ENCODE data around the gene BAIAP2. TPM values are rescaled to one million over a fixed set of nuclear protein-coding genes. Genes with fewer than 3 reads are reported as not detected.
"Not testable (repeated sequence)": the region's sequence is repeated elsewhere in the genome, so short reads cannot be mapped to it uniquely, and the experiment has no call there.

The BAIAP2 gene
- total and polyA plus RNA-seq, 2 donors from 2014 or later: 44.5 to 45.8 TPM

GRCh38 chr17:81153340-81153803, 118.4 kb downstream of the BAIAP2 start:
- H3K27ac ChIP-seq (ENCODE audit: low read depth in 2 of 2, low read length in 2 of 2): no peak overlapping the region

GRCh38 chr17:81154016-81154415, 119.1 kb downstream of the BAIAP2 start:
- intact Hi-C loops (cut with DNase I); H3K9ac ChIP-seq (ENCODE audit: low read length in 3 of 3); H3K4me1 ChIP-seq (ENCODE audit: control insufficient read depth in 2 of 3, insufficient read depth in 2 of 3, low read depth in 1 of 3, low read length in 3 of 3); H3K4me3 ChIP-seq (ENCODE audit: low read length in 3 of 3); H3K36me3 ChIP-seq (ENCODE audit: control insufficient read depth in 2 of 3, insufficient read depth in 3 of 3, low read length in 3 of 3); H3K27ac ChIP-seq (ENCODE audit: low read depth in 2 of 2, low read length in 2 of 2); FAIRE-seq; H3K27me3 ChIP-seq (ENCODE audit: control insufficient read depth, insufficient read depth, low read length); H3K9me3 ChIP-seq (ENCODE audit: control insufficient read depth in 2 of 3, insufficient read depth in 1 of 3, low read length in 3 of 3): not testable (repeated sequence)
- peak in 1 of 5 donors; percentile 7 for DNase-seq

More at GRCh38 chr17:81153340-81153803, 118.4 kb downstream of the BAIAP2 start:
- H3K4me1 ChIP-seq (ENCODE audit: control insufficient read depth in 2 of 3, insufficient read depth in 2 of 3, low read depth in 1 of 3, low read length in 3 of 3): no peaks in the 10 kb centered on the region
- FAIRE-seq (no peak), DNase-seq (peak in 1 of 5 donors; percentile 26)
- H3K9ac ChIP-seq (ENCODE audit: low read length in 3 of 3): no peak overlapping the region
- intact Hi-C loops (cut with DNase I): no loop called here
- H3K4me3 ChIP-seq (ENCODE audit: low read length in 3 of 3): no peak overlapping the region
- TF ChIP-seq CTCF (IDR thresholded peaks at IDR 0.05; ENCODE audit: borderline replicate concordance, extremely low read depth, insufficient read depth): no peak
- H3K27me3 ChIP-seq (ENCODE audit: control insufficient read depth, insufficient read depth, low read length): no peaks in the 10 kb centered on the region
- H3K9me3 ChIP-seq (ENCODE audit: control insufficient read depth in 2 of 3, insufficient read depth in 1 of 3, low read length in 3 of 3): no peaks in the 10 kb centered on the region
- H3K36me3 ChIP-seq (ENCODE audit: control insufficient read depth in 2 of 3, insufficient read depth in 3 of 3, low read length in 3 of 3): no peaks in the 10 kb centered on the region

- H3K4me3 ChIP-seq (ENCODE audit: low read length in 3 of 3): no peak overlapping the region
- no peak overlapping the region for H3K9ac ChIP-seq (ENCODE audit: low read length in 3 of 3)
- H3K9me3 ChIP-seq (ENCODE audit: control insufficient read depth in 2 of 3, insufficient read depth in 1 of 3, low read length in 3 of 3): no peaks in the 10 kb centered on the region
- intact Hi-C loops (cut with DNase I): no loop called here
- TF ChIP-seq CTCF (IDR thresholded peaks at IDR 0.05; ENCODE audit: borderline replicate concordance, extremely low read depth, insufficient read depth): no peak
- H3K4me1 ChIP-seq (ENCODE audit: control insufficient read depth in 2 of 3, insufficient read depth in 2 of 3, low read depth in 1 of 3, low read length in 3 of 3): no peaks in the 10 kb centered on the region
- H3K36me3 ChIP-seq (ENCODE audit: control insufficient read depth in 2 of 3, insufficient read depth in 3 of 3, low read length in 3 of 3): no peaks in the 10 kb centered on the region
- DNase-seq (peak in 1 of 5 donors; percentile 28), FAIRE-seq (no peak)
- no peak overlapping the region for H3K27ac ChIP-seq (ENCODE audit: low read depth in 2 of 2, low read length in 2 of 2)
- no peaks in the 10 kb centered on the region for H3K27me3 ChIP-seq (ENCODE audit: control insufficient read depth, insufficient read depth, low read length)
Measured at GRCh38 chr17:81154961-81155360, 120.0 kb downstream of the BAIAP2 start.

- no peaks in the 10 kb centered on the region for H3K27me3 ChIP-seq (ENCODE audit: control insufficient read depth, insufficient read depth, low read length)
- TF ChIP-seq CTCF (IDR thresholded peaks at IDR 0.05; ENCODE audit: borderline replicate concordance, extremely low read depth, insufficient read depth): no peak
- no peaks in the 10 kb centered on the region for H3K9me3 ChIP-seq (ENCODE audit: control insufficient read depth in 2 of 3, insufficient read depth in 1 of 3, low read length in 3 of 3)
- H3K4me1 ChIP-seq (ENCODE audit: control insufficient read depth in 2 of 3, insufficient read depth in 2 of 3, low read depth in 1 of 3, low read length in 3 of 3): no peaks in the 10 kb centered on the region
- H3K9ac ChIP-seq (ENCODE audit: low read length in 3 of 3): no peak overlapping the region
- DNase-seq (peak in 1 of 5 donors; percentile 56), FAIRE-seq (no peak)
- no peaks in the 10 kb centered on the region for H3K36me3 ChIP-seq (ENCODE audit: control insufficient read depth in 2 of 3, insufficient read depth in 3 of 3, low read length in 3 of 3)
- intact Hi-C loops (cut with DNase I): no loop called here
- H3K4me3 ChIP-seq (ENCODE audit: low read length in 3 of 3): no peak overlapping the region
- no peak overlapping the region for H3K27ac ChIP-seq (ENCODE audit: low read depth in 2 of 2, low read length in 2 of 2)
Measured at GRCh38 chr17:81156866-81157805, 122.2 kb downstream of the BAIAP2 start.

Measured in kidney (tissue), 14 donors.